GM12878 (cell line): ENCODE measurements around the gene PHF21B. TPM values are rescaled to one million over a fixed set of nuclear protein-coding genes. Genes with fewer than 3 reads are reported as not detected.

Experiments
- ATAC-seq: fragments of 200-7000 bp; cut with Tn5 transposase; 3 replicates; pipeline ENCODE4 v1.9.1; 2020; ENCODE audit warnings: mild to moderate bottlenecking, moderate library complexity
- BruUV-seq: library from RNA; stranded (reverse); fragments of 400-500 nt; replicated peaks from 2 replicates; lab custom pipeline; 2021; lab: Mats Ljungman, UMichigan
- CTCF ChIA-PET: fragments of 300-600 bp; sonication (Branson Sonifier 250); formaldehyde crosslinking; extraction: SDS; loops from one replicate; lab custom pipeline; 2021; ENCODE audit warnings: inconsistent platforms; lab: Yijun Ruan, JAX
- POLR2A ChIA-PET: fragments of 350-600 bp; formaldehyde crosslinking; extraction: SDS; loops from one replicate; lab custom pipeline; 2021; ENCODE audit warnings: inconsistent platforms; lab: Charles Lee
- RAD21 ChIA-PET: fragments of 300-600 bp; sonication (Branson Sonifier 250); formaldehyde crosslinking; loops from one replicate; lab custom pipeline; 2023; ENCODE audit warnings: antibody characterized with exemption; ENCODE audit not compliant: unreplicated experiment; lab: Charles Lee
- SMC1A ChIA-PET: fragments of 300-600 bp; sonication (Branson Sonifier 250); formaldehyde crosslinking; loops from one replicate; lab custom pipeline; 2023; ENCODE audit not compliant: unreplicated experiment, uncharacterized antibody; lab: Charles Lee
- DNase-seq: peaks from one replicate; pipeline ENCODE4 v3.0.0-alpha.2; 2011; ENCODE audit warnings: low read depth, low spot score
- FAIRE-seq: peaks from 3 replicates; lab custom pipeline; 2011; peaks lifted over from hg19 to GRCh38; lab: Jason Lieb, UNC
- H2AFZ ChIP-seq: 2 replicates; pipeline ENCODE4 v1.6.0; 2011; ENCODE audit warnings: low read depth, low read length, control low read depth; ENCODE audit not compliant: control insufficient read depth
- H3K27ac ChIP-seq: 2 replicates; pipeline ENCODE4 v1.5.1; 2011; ENCODE audit warnings: control low read depth; ENCODE audit not compliant: control insufficient read depth, insufficient read depth
- H3K27me3 ChIP-seq, 2 experiments: replicated peaks in 1 of 2; 2 replicates each; pipeline versions ENCODE4 v1.6.0 to v1.6.1; 2011; ENCODE audit warnings: low read length in 1 of 2; ENCODE audit not compliant: control insufficient read depth in 2 of 2, insufficient read depth in 2 of 2
- H3K36me3 ChIP-seq, 2 experiments: 2 replicates each; pipeline ENCODE4 v1.5.1; 2011; ENCODE audit warnings: low read length in 1 of 2; ENCODE audit not compliant: control insufficient read depth in 2 of 2, insufficient read depth in 2 of 2
- H3K4me1 ChIP-seq: 2 replicates; pipeline ENCODE4 v1.6.1; 2011; ENCODE audit warnings: mild to moderate bottlenecking, low read length, moderate library complexity, mixed read lengths; ENCODE audit not compliant: control insufficient read depth, insufficient read depth
- H3K4me2 ChIP-seq: 2 replicates; pipeline ENCODE4 v1.6.0; 2011; ENCODE audit warnings: control low read depth; ENCODE audit not compliant: control insufficient read depth, insufficient read depth
- H3K4me3 ChIP-seq: fragments of 200-600 bp; sonication (generic); 2 replicates; pipeline ENCODE4 v1.5.1; 2016
- H3K79me2 ChIP-seq: 2 replicates; pipeline ENCODE4 v1.6.0; 2011; ENCODE audit warnings: low read length; ENCODE audit not compliant: control insufficient read depth, insufficient read depth
- H3K9ac ChIP-seq: 2 replicates; pipeline ENCODE4 v1.8.0; 2011; ENCODE audit warnings: low read length, control low read depth, mixed read lengths; ENCODE audit not compliant: control insufficient read depth, insufficient read depth
- H3K9me3 ChIP-seq: replicated peaks from 3 replicates; pipeline ENCODE4 v1.5.1; 2011; ENCODE audit warnings: mild to moderate bottlenecking, low read length; ENCODE audit not compliant: control insufficient read depth, insufficient read depth
- H4K20me1 ChIP-seq: 2 replicates; pipeline ENCODE4 v1.6.0; 2011; ENCODE audit not compliant: control insufficient read depth, insufficient read depth
- CEBPB ChIP-seq, 2 experiments: fragments of 150-350 bp in 1 of 2; IDR thresholded peaks; 2 replicates each; pipeline ENCODE4 v1.6.1; 2012 to 2014; ENCODE audit warnings: low read depth in 2 of 2, low read length in 2 of 2, borderline replicate concordance in 1 of 2, inconsistent platforms in 1 of 2
- CREB1 ChIP-seq: IDR thresholded peaks from 2 replicates; pipeline ENCODE4 v1.6.1; 2012; ENCODE audit warnings: low read depth, mild to moderate bottlenecking, inconsistent platforms
- FOXK2 ChIP-seq: fragments of 450-650 bp; IDR thresholded peaks from 2 replicates; pipeline ENCODE4 v1.6.1; 2017; ENCODE audit warnings: mild to moderate bottlenecking, moderate library complexity
- HDAC2 ChIP-seq: fragments of 200-600 bp; sonication (generic); IDR thresholded peaks from 2 replicates; pipeline ENCODE4 v1.6.1; 2017
- MEF2A ChIP-seq: IDR thresholded peaks from 2 replicates; pipeline ENCODE4 v1.6.1; 2011; ENCODE audit warnings: low read depth, mild to moderate bottlenecking, low read length, moderate library complexity; ENCODE audit not compliant: insufficient read depth
- NFXL1 ChIP-seq: fragments of 450-650 bp; IDR thresholded peaks from 2 replicates; pipeline ENCODE4 v1.6.1; 2017; ENCODE audit warnings: antibody characterized with exemption, mild to moderate bottlenecking, borderline replicate concordance
- RELA ChIP-seq: fragments of 450-650 bp; IDR thresholded peaks from 2 replicates; pipeline ENCODE4 v1.8.0; 2014; ENCODE audit warnings: borderline replicate concordance; ENCODE audit not compliant: partially characterized antibody
- SMC3 ChIP-seq: IDR thresholded peaks from 2 replicates; pipeline ENCODE4 v1.6.1; 2011; ENCODE audit warnings: low read length, improper control_type of control experiment, borderline replicate concordance
- TBL1XR1 ChIP-seq: IDR thresholded peaks from 2 replicates; pipeline ENCODE4 v1.6.1; 2012; ENCODE audit warnings: low read depth, low read length, improper control_type of control experiment
- TCF3 ChIP-seq: IDR thresholded peaks from 2 replicates; pipeline ENCODE4 v1.6.1; 2012; ENCODE audit warnings: low read depth, mild to moderate bottlenecking, low read length, borderline replicate concordance; ENCODE audit not compliant: insufficient read depth
- YBX1 ChIP-seq: fragments of 450-650 bp; IDR thresholded peaks from 2 replicates; pipeline ENCODE4 v1.6.1; 2016; ENCODE audit warnings: antibody characterized with exemption
- ZBED1 ChIP-seq: IDR thresholded peaks from 2 replicates; pipeline ENCODE4 v1.6.1; 2016; ENCODE audit warnings: borderline replicate concordance
- ZNF384 ChIP-seq: IDR thresholded peaks from 2 replicates; pipeline ENCODE4 v1.6.1; 2012; ENCODE audit warnings: low read depth, mild to moderate bottlenecking, low read length, improper control_type of control experiment, borderline replicate concordance
- WGBS: methylation state at CpG from one replicate; pipeline ENCODE4 v1.1.6; 2016; ENCODE audit warnings: low lambda C conversion rate; ENCODE audit not compliant: insufficient replicate concordance, insufficient coverage; ENCODE audit errors: missing lambda C conversion rate; 5-methylcytosine and 5-hydroxymethylcytosine counted together
- in situ Hi-C: fragments of 300-500 bp; cut with MboI; formaldehyde crosslinking; loops from 9 replicates; pipeline ENCODE4 v1.14.3; 2018; ENCODE audit warnings: mixed read lengths
- intact Hi-C: fragments of 100-400 bp; cut with micrococcal nuclease; formaldehyde crosslinking; loops from one replicate; pipeline ENCODE4 v1.14.2; 2022; ENCODE audit not compliant: unreplicated experiment
- polyA plus RNA-seq, 11 experiments: library from polyadenylated mRNA; depleted of rRNA in 4 of 11; unstranded in 6 of 11; stranded (reverse) in 5 of 11; fragments of >200 nt; fragmentation: Nextera tagmentation in 4 of 11; fragmentation: Illumina TruSeq in 1 of 11; extraction: Ambion mirVana in 4 of 11; extraction: Trizol in 1 of 11; gene quantifications; 1 replicate in 1 of 11; 2 replicates in 10 of 11; pipeline versions ENCODE4 v1.2.1 to v1.2.3, GENCODE V29; 2011 to 2016; ENCODE audit warnings: inconsistent platforms in 2 of 11, missing spikeins in 2 of 11, low read depth in 1 of 11
- total RNA-seq, 4 experiments: library from RNA; depleted of rRNA in 3 of 4; stranded (reverse); fragments of >200 nt in 3 of 4; fragmentation: Illumina TruSeq in 1 of 4; extraction: Trizol in 1 of 4; gene quantifications; 2 replicates each; pipeline versions ENCODE4 v1.2.1 to v1.2.3, GENCODE V29; 2013 to 2021
- TF ChIP-seq, protein P1 (sequence below): fragments of 450-650 bp; IDR thresholded peaks from 2 replicates; pipeline ENCODE4 v1.6.1; 2017; ENCODE audit warnings: borderline replicate concordance

PHF21B gene
- total and polyA plus RNA-seq, 10 of the 15 experiments (the other 5 are each of a cell fraction or from before 2014, with no cell fraction given): 0.03 to 0.35 TPM; not detected in 8

DNA sequence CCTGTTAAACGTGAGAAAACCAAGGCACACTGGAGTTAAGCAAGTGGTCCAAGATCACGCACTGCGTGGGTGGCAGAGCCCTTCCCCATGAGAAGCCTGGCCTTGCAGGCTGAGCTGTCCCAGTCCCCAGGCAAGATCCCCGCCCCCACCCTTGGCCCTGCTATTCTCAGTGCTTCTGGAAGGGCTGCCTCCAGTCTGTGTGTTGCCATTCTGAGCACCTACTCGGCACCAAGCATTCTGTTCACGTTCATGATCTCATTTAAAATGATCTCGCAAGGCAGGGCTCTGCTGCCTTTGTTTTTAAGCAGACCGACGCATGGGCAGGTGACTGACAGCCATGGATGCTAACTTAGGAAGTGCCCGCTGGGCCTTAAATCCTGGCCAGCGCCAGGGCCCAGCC, 62.8 kb downstream of the PHF21B start (continued):
- no peak for TF ChIP-seq ZNF384

GRCh38 chr22:44944883-44945601, 64.8 kb downstream of the PHF21B start:
- WGBS: 37% methylated on average over 20 of the region's 20 CpGs
- CTCF ChIA-PET: no interaction called here
- no peaks in the 10 kb centered on the region for H3K9me3 ChIP-seq
- RAD21 ChIA-PET: no interaction called here
- H4K20me1 ChIP-seq: no peaks in the 10 kb centered on the region
- SMC1A ChIA-PET: no interaction called here
- no peak overlapping the region for H3K4me3 ChIP-seq
- no peaks in the 10 kb centered on the region for H3K79me2 ChIP-seq
- no TSS peak for BruUV-seq
- intact Hi-C loops: no loop called here
- H2AFZ ChIP-seq: no peak overlapping the region
- ATAC-seq: no peak
- TF ChIP-seq RELA (no peak), TBL1XR1 (no peak)
- no peaks in the 10 kb centered on the region; a peak in 1 of 4 replicates for H3K36me3 ChIP-seq
- H3K9ac ChIP-seq: no peak overlapping the region
- no peak for DNase-seq
- H3K27ac ChIP-seq: no peak overlapping the region
- peaks cover 0 to 11% of the 10 kb centered on the region in 2 experiments; a peak in 3 of 4 replicates for H3K27me3 ChIP-seq
- in situ Hi-C loops: no loop called here
- FAIRE-seq: no peak
- POLR2A ChIA-PET: no interaction called here
- no peak overlapping the region for H3K4me2 ChIP-seq
- no peaks in the 10 kb centered on the region for H3K4me1 ChIP-seq

GRCh38 chr22:44943701-44944324, 66.0 kb downstream of the PHF21B start:
- intact Hi-C loops (no loop called here), in situ Hi-C loops (no loop called here)
- FAIRE-seq: no peak
- TF ChIP-seq HDAC2: no peak
- TF ChIP-seq CREB1: no peak
- TF ChIP-seq CEBPB (IDR thresholded peaks at IDR 0.05; ENCODE audit: borderline replicate concordance in 1 of 2, low read depth in 2 of 2, low read length in 2 of 2): no peak
- no peak for TF ChIP-seq YBX1
- TF ChIP-seq FOXK2: no peak
- TF ChIP-seq SMC3: no peak
- TF ChIP-seq ZNF384: no peak
- TF ChIP-seq MEF2A: no peak
- TF ChIP-seq TCF3: no peak
- TF ChIP-seq, protein P1, sequence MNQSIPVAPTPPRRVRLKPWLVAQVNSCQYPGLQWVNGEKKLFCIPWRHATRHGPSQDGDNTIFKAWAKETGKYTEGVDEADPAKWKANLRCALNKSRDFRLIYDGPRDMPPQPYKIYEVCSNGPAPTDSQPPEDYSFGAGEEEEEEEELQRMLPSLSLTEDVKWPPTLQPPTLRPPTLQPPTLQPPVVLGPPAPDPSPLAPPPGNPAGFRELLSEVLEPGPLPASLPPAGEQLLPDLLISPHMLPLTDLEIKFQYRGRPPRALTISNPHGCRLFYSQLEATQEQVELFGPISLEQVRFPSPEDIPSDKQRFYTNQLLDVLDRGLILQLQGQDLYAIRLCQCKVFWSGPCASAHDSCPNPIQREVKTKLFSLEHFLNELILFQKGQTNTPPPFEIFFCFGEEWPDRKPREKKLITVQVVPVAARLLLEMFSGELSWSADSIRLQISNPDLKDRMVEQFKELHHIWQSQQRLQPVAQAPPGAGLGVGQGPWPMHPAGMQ: no peak
- no peak for TF ChIP-seq NFXL1
- TF ChIP-seq ZBED1: no peak

More at GRCh38 chr22:44943701-44944324, 66.0 kb downstream of the PHF21B start:
- H2AFZ ChIP-seq: no peak overlapping the region
- no peaks in the 10 kb centered on the region for H3K79me2 ChIP-seq
- H3K4me1 ChIP-seq: no peaks in the 10 kb centered on the region
- SMC1A ChIA-PET: no interaction called here
- H3K27me3 ChIP-seq: peaks cover 2 to 11% of the 10 kb centered on the region in 2 experiments; a peak in 3 of 4 replicates
- no peaks in the 10 kb centered on the region for H3K9me3 ChIP-seq
- H3K4me3 ChIP-seq: no peak overlapping the region
- RAD21 ChIA-PET: no interaction called here
- H3K27ac ChIP-seq: no peak overlapping the region
- ATAC-seq: no peak
- 28% methylated on average over 17 of the region's 17 CpGs for WGBS
- CTCF ChIA-PET: no interaction called here
- no peak for DNase-seq
- no TSS peak for BruUV-seq
- POLR2A ChIA-PET: interaction anchor here (0.5 kb wide), 1 partner anchor 276 kb away, joined by 7 read pairs; no protein-coding TSS in a partner anchor
- no peak overlapping the region for H3K4me2 ChIP-seq
- no peaks in the 10 kb centered on the region; a peak in 1 of 4 replicates for H3K36me3 ChIP-seq
- no peaks in the 10 kb centered on the region for H4K20me1 ChIP-seq
- no peak overlapping the region for H3K9ac ChIP-seq
